ENCODE data around the gene UBALD1.

The UBALD1 gene

DNA sequence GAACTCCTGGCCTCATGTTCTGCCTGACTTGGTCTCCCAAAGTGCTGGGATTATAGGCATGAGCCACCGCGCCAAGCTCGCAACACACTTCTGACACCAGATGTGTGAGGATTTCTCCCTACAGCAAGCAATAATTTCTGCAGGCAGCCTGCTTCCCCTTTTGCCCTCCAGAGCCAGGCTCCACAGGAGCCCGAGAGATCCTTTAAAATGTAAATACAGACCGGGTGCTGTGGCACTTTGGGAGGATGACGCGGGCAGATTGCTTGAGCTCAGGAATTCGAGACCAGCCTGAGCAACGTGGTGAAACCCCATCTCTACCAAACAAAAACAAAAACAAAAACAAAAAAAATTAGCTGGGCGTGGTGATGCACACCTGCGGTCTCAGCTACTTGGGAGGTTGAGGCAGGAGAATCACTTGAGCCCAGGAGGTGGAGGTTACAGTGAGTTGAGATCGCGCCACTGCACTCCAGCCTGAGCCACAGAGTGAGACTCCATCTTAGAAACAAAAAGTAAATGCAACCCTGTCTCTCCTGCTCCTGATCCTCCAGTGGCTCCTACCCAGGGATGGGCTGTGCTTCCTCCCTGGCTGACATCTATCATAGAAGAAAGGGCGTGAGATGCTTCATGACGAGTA lies 43.9 kb downstream of the UBALD1 start:
- Mint-ChIP-seq H3K27me3 (peaks cover 5% of the 10 kb centered on the region), H3K36me3 (no peaks in the 10 kb centered on the region), H3K4me1 (no peaks in the 10 kb centered on the region), H3K9me3 (no peaks in the 10 kb centered on the region), H3K27ac (no peak overlapping the region), H3K4me3 (no peak overlapping the region)
- ATAC-seq, result no peak

- no peak for ATAC-seq
- Mint-ChIP-seq H3K27ac (no peak overlapping the region), H3K27me3 (no peaks in the 10 kb centered on the region), H3K36me3 (no peaks in the 10 kb centered on the region), H3K4me1 (no peaks in the 10 kb centered on the region), H3K4me3 (no peak overlapping the region), H3K9me3 (no peaks in the 10 kb centered on the region)
Observed at GRCh38 chr16:4570086-4570485, 44.6 kb downstream of the UBALD1 start.

- Mint-ChIP-seq H3K27me3 (no peaks in the 10 kb centered on the region), H3K27ac (no peak overlapping the region), H3K4me1 (no peaks in the 10 kb centered on the region), H3K9me3 (no peaks in the 10 kb centered on the region), H3K4me3 (no peak overlapping the region), H3K36me3 (no peaks in the 10 kb centered on the region)
- ATAC-seq, result no peak
Observed at GRCh38 chr16:4566144-4566543, 48.5 kb downstream of the UBALD1 start.

- Mint-ChIP-seq H3K4me3 (no peak overlapping the region), H3K4me1 (no peaks in the 10 kb centered on the region), H3K9me3 (no peaks in the 10 kb centered on the region), H3K27ac (no peak overlapping the region), H3K27me3 (no peaks in the 10 kb centered on the region), H3K36me3 (no peaks in the 10 kb centered on the region)
- no peak for ATAC-seq
Observed at GRCh38 chr16:4564661-4565267, 49.9 kb downstream of the UBALD1 start.

- Mint-ChIP-seq H3K4me3 (no peak overlapping the region), H3K4me1 (no peaks in the 10 kb centered on the region), H3K27me3 (no peaks in the 10 kb centered on the region), H3K9me3 (no peaks in the 10 kb centered on the region), H3K36me3 (no peaks in the 10 kb centered on the region), H3K27ac (no peak overlapping the region)
- no peak for ATAC-seq
Observed at GRCh38 chr16:4561596-4561995, 53.1 kb downstream of the UBALD1 start.

All from stimulated activated memory B cell treated with anti-CD40 and anti-IgM and Interleukin-4, amounts not matched to agents 10 μg/mL and 1 μg/mL and 100 μg/mL, for 72 hours (primary cell).